Endothelial cell of umbilical vein (primary cell): ENCODE measurements around the gene SLC22A23. TPM values are rescaled to one million over a fixed set of nuclear protein-coding genes. Genes with fewer than 3 reads are reported as not detected.

Source experiments
- BruUV-seq: library from RNA; stranded (reverse); fragments of 400-500 nt; replicated peaks from 2 replicates; lab custom pipeline; 2021; lab: Mats Ljungman, UMichigan
- CTCF ChIA-PET: fragments of 300-600, 350-600 bp; sonication (Branson Sonifier 250); formaldehyde crosslinking; loops from one replicate; lab custom pipeline; 2021; ENCODE audit warnings: antibody characterized with exemption, inconsistent platforms; lab: Charles Lee
- POLR2A ChIA-PET: fragments of 300-600, 350-600 bp; sonication (Branson Sonifier 250); formaldehyde crosslinking; loops from one replicate; lab custom pipeline; 2021; ENCODE audit warnings: antibody characterized with exemption, inconsistent platforms; lab: Charles Lee
- DNase-seq: peaks from one replicate; pipeline ENCODE4 v3.0.0-alpha.2; 2011; ENCODE audit warnings: low read depth, low spot score
- FAIRE-seq: peaks from 2 replicates; lab custom pipeline; 2011; peaks lifted over from hg19 to GRCh38; lab: Jason Lieb, UNC
- H2AFZ ChIP-seq: 2 replicates; pipeline ENCODE4 v1.6.0; 2012; ENCODE audit warnings: low read depth, low read length, control low read depth, inconsistent platforms
- H3K27ac ChIP-seq: 2 replicates; pipeline ENCODE4 v1.5.1; 2011; ENCODE audit warnings: low read depth, mild to moderate bottlenecking, control low read depth, low read length, moderate library complexity; ENCODE audit not compliant: insufficient read depth
- H3K27me3 ChIP-seq, 2 experiments: 2 replicates each; pipeline versions ENCODE4 v1.6.0 to v1.6.1; 2011; ENCODE audit warnings: low read length in 2 of 2, mixed read lengths in 1 of 2; ENCODE audit not compliant: control insufficient read depth in 2 of 2, insufficient read depth in 2 of 2
- H3K36me3 ChIP-seq, 2 experiments: 2 replicates in 1 of 2; 3 replicates in 1 of 2; pipeline ENCODE4 v1.5.1; 2011; ENCODE audit warnings: low read length in 2 of 2, mild to moderate bottlenecking in 1 of 2, moderate library complexity in 1 of 2; ENCODE audit not compliant: control insufficient read depth in 2 of 2, insufficient read depth in 2 of 2; ENCODE audit errors: extremely low read depth in 1 of 2
- H3K4me1 ChIP-seq: 3 replicates; pipeline ENCODE4 v1.5.1; 2011; ENCODE audit warnings: mild to moderate bottlenecking, low read length; ENCODE audit not compliant: control insufficient read depth, insufficient read depth; ENCODE audit errors: extremely low read depth
- H3K4me2 ChIP-seq: 2 replicates; pipeline ENCODE4 v1.6.1; 2011; ENCODE audit warnings: low read length, control low read depth, mixed read lengths; ENCODE audit not compliant: insufficient read depth
- H3K4me3 ChIP-seq, 3 experiments: fragments of 200-600 bp in 1 of 3; sonication (generic), shearing (Covaris generic) in 1 of 3; replicated peaks in 1 of 3; 2 replicates each; pipeline ENCODE4 v1.5.1; 2011 to 2016; ENCODE audit warnings: control low read depth in 3 of 3, low read length in 3 of 3, mild to moderate bottlenecking in 2 of 3, inconsistent platforms in 1 of 3, low read depth in 1 of 3, moderate library complexity in 1 of 3; ENCODE audit not compliant: insufficient read depth in 1 of 3
- H3K79me2 ChIP-seq: 2 replicates; pipeline ENCODE4 v1.6.0; 2012; ENCODE audit warnings: low read length, inconsistent platforms; ENCODE audit not compliant: control insufficient read depth, insufficient read depth
- H3K9ac ChIP-seq: replicated peaks from 2 replicates; pipeline ENCODE3; 2011; ENCODE audit warnings: low read length, control low read depth; ENCODE audit not compliant: insufficient read depth; ENCODE audit errors: extremely low read depth
- H3K9me1 ChIP-seq: replicated peaks from 3 replicates; pipeline ENCODE4 v1.6.0; 2011; ENCODE audit warnings: mild to moderate bottlenecking, low read length; ENCODE audit not compliant: control insufficient read depth, insufficient read depth; ENCODE audit errors: extremely low read depth
- H3K9me3 ChIP-seq: replicated peaks from 2 replicates; pipeline ENCODE4 v1.5.1; 2012; ENCODE audit warnings: low read length, inconsistent platforms; ENCODE audit not compliant: control insufficient read depth, insufficient read depth
- H4K20me1 ChIP-seq: replicated peaks from 2 replicates; pipeline ENCODE3; 2011; ENCODE audit warnings: mild to moderate bottlenecking, low read length; ENCODE audit not compliant: control insufficient read depth, insufficient read depth; ENCODE audit errors: extremely low read depth
- EZH2 ChIP-seq: IDR thresholded peaks from 2 replicates; pipeline ENCODE4 v1.6.1; 2012; ENCODE audit warnings: borderline replicate concordance, low read depth, mild to moderate bottlenecking, moderate library complexity, low read length, inconsistent platforms; ENCODE audit not compliant: severe bottlenecking
- FOS ChIP-seq: IDR thresholded peaks from 2 replicates; pipeline ENCODE4 v1.6.1; 2011; ENCODE audit warnings: mild to moderate bottlenecking, low read length, moderate library complexity, borderline replicate concordance; ENCODE audit not compliant: insufficient read depth
- GATA2 ChIP-seq: IDR thresholded peaks from 2 replicates; pipeline ENCODE4 v1.7.0; 2011; ENCODE audit warnings: low read depth, mild to moderate bottlenecking, moderate library complexity, mixed read lengths, low read length; ENCODE audit not compliant: insufficient read length, insufficient read depth
- JUN ChIP-seq: IDR thresholded peaks from 2 replicates; pipeline ENCODE4 v1.6.1; 2011; ENCODE audit warnings: borderline replicate concordance, low read depth; ENCODE audit not compliant: insufficient read length, insufficient read depth
- MAX ChIP-seq: IDR thresholded peaks from 2 replicates; pipeline ENCODE4 v1.6.1; 2011; ENCODE audit not compliant: insufficient read depth, insufficient read length
- MYC ChIP-seq: IDR thresholded peaks from one replicate; pipeline ENCODE4 v1.6.1; 2011; ENCODE audit warnings: mild to moderate bottlenecking, low read depth, low read length
- POLR2A ChIP-seq: IDR thresholded peaks from 2 replicates; pipeline ENCODE4 v1.6.1; 2012; ENCODE audit warnings: low read depth, mild to moderate bottlenecking, control low read depth, low read length
- POLR2AphosphoS5 ChIP-seq: IDR thresholded peaks from 2 replicates; pipeline ENCODE4 v1.6.1; 2012; ENCODE audit warnings: low read depth, mild to moderate bottlenecking, control low read depth, low read length, moderate library complexity; ENCODE audit not compliant: insufficient read depth
- dilution Hi-C: fragments of 300-500 bp; cut with MboI; formaldehyde crosslinking; loops from one replicate; pipeline ENCODE4 v1.15.0; 2019; ENCODE audit warnings: low sequenced_read_pairs; ENCODE audit not compliant: extremely low pct_ligation_motif_present
- intact Hi-C: fragments of 100-400 bp; cut with micrococcal nuclease; formaldehyde crosslinking; loops from one replicate; pipeline ENCODE4 v1.10.0; 2022
- polyA plus RNA-seq, 4 experiments: library from polyadenylated mRNA; depleted of rRNA in 3 of 4; stranded (reverse) in 3 of 4; unstranded in 1 of 4; fragments of >200 nt; gene quantifications; 2 replicates each; pipeline versions ENCODE4 v1.2.1 to v1.2.3, GENCODE V29; 2011 to 2012; ENCODE audit warnings: missing spikeins in 1 of 4
- total RNA-seq: library from RNA; stranded (reverse); gene quantifications from 2 replicates; pipeline ENCODE4 v1.2.3, GENCODE V29; 2021
- TF ChIP-seq, protein P1 (sequence below), 2 donors: IDR thresholded peaks; 1 replicate in 1 of 2; 2 replicates in 1 of 2; pipeline ENCODE4 v1.5.1; 2011; ENCODE audit warnings: low read length in 2 of 2, mild to moderate bottlenecking in 2 of 2, moderate library complexity in 2 of 2, control low read depth in 1 of 2, inconsistent platforms in 1 of 2, low read depth in 1 of 2; ENCODE audit not compliant: insufficient read depth in 1 of 2; ENCODE audit errors: extremely low read depth in 1 of 2

SLC22A23 gene
- total and polyA plus RNA-seq, 2 donors (not counting 3 experiments of a cell fraction or from before 2014, with no cell fraction given) = 4.2 to 14.3 TPM

- intact Hi-C loops (no loop called here), dilution Hi-C loops (loop anchor here (25.0 kb wide), 1 partner anchor 691 kb away; no protein-coding TSS in a partner anchor)
- TF ChIP-seq, protein P1, sequence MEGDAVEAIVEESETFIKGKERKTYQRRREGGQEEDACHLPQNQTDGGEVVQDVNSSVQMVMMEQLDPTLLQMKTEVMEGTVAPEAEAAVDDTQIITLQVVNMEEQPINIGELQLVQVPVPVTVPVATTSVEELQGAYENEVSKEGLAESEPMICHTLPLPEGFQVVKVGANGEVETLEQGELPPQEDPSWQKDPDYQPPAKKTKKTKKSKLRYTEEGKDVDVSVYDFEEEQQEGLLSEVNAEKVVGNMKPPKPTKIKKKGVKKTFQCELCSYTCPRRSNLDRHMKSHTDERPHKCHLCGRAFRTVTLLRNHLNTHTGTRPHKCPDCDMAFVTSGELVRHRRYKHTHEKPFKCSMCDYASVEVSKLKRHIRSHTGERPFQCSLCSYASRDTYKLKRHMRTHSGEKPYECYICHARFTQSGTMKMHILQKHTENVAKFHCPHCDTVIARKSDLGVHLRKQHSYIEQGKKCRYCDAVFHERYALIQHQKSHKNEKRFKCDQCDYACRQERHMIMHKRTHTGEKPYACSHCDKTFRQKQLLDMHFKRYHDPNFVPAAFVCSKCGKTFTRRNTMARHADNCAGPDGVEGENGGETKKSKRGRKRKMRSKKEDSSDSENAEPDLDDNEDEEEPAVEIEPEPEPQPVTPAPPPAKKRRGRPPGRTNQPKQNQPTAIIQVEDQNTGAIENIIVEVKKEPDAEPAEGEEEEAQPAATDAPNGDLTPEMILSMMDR (IDR thresholded peaks at IDR 0.05; ENCODE audit: extremely low read depth in 1 of 2, insufficient read depth in 1 of 2, low read depth in 1 of 2, low read length in 2 of 2) = no peak
- TF ChIP-seq JUN (no peak), EZH2 (no peak), MYC (no peak), GATA2 (no peak), POLR2AphosphoS5 (no peak), FOS (no peak), POLR2A (no peak), MAX (no peak)
- no peak overlapping the region for H3K4me3 ChIP-seq
- ChIA-PET CTCF (interaction anchor here (1.0 to 1.6 kb wide), 5 partner anchors 8 to 682 kb away, joined by 3 to 6 read pairs (median 4); no protein-coding TSS in a partner anchor), POLR2A (interaction anchor here (0.5 kb wide), 1 partner anchor 28 kb away, joined by 3 read pairs; no protein-coding TSS in a partner anchor)
- no peak overlapping the region for H3K27ac ChIP-seq
- H4K20me1 ChIP-seq = no peaks in the 10 kb centered on the region
- H3K36me3 ChIP-seq = peaks cover 0 to 2% of the 10 kb centered on the region in 2 experiments
- DNase-seq (no peak), FAIRE-seq (no peak)
- no peaks in the 10 kb centered on the region for H3K9me1 ChIP-seq
- H3K27me3 ChIP-seq = no peaks in the 10 kb centered on the region
- H3K4me1 ChIP-seq = peaks cover 6% of the 10 kb centered on the region
- no peak overlapping the region for H3K9ac ChIP-seq
- H3K79me2 ChIP-seq = no peaks in the 10 kb centered on the region
- BruUV-seq = no TSS peak
- H3K9me3 ChIP-seq = no peaks in the 10 kb centered on the region
- H2AFZ ChIP-seq = no peak overlapping the region
- no peak overlapping the region for H3K4me2 ChIP-seq
Observed at GRCh38 chr6:3296078-3296477, 160.8 kb downstream of the SLC22A23 start.
